ENCODE data around the gene SF3B5.
"Not testable (repeated sequence)": the region's sequence is repeated elsewhere in the genome, so short reads cannot be mapped to it uniquely, and the experiment has no call there.

Gene SF3B5

DNA sequence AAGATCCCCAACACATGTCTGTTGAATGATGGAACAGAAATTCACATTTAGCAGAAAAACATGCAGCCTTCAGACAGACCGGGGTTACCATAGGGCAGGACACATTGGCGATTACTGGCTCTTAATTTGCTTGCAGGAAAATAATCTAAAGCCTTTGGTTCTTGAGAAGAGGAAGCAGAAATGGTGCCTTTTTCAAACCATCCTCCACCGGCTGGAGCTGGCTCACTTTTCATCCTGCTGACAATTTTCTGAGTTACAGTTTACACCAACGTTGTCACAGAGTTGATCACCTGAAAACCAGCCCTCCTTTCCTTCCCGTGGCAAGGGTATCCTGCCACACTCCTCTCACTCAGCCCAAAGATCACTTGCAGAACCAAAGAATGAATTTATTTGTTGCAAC, 32.6 kb downstream of the SF3B5 start:
- DNase-seq = no peak

DNA sequence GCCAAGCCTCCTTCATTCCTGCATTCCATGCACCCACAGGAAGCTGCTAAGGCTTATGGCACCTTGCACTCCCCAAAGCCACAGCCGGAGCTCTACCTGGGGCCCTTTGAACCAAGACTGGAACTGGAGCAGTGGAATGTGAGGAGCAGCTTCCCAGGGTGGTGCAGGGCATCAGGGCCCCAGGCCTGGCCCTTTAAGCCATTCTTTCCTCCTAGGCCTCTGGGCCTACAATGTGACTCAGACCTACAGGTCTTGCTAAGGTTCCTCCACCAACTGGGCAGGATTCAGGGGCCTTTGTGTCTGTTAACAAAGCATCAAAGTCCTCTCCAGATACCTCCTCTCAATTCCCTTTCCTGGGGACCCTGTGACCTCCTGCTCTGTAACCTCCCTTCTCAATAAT, 36.2 kb downstream of the SF3B5 start:
- no peak for DNase-seq

DNA sequence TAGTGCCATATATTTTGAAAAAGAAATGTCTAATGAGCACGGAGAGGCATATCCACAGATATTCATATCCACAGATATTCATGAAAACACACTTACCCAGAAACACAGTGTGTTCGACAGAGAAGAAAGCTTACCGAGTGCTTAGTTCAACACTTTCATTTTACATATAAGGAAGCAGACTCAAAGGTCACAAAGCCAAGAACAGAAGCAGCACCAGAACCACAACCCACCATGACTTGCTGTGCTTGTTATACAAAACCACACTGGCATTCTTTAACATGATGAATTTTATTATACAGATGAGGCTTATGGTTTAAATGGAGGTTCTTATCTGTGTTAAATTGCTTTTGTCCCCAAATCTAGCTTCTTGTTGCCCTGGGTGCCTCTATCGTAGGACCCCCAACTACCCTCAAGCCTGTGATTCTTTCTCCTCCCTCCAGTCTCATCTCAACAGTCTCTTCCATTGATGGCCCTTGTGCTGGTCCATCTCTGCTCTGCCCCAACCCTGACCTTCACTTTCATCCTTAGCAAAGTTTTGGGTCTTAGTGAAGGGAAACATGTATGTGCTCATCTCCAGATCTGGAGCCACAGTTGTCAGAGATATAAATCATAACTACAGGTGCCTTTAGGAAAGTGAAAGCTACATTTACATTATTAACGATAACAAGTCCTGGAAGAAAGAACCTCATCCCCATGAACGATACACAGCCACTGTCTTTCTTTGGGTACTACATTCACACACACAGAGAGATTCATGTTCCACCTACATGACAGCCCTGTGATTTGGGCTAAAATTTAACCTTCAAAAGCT, 40.0 kb downstream of the SF3B5 start:
- DNase-seq = peak; percentile 62

DNA sequence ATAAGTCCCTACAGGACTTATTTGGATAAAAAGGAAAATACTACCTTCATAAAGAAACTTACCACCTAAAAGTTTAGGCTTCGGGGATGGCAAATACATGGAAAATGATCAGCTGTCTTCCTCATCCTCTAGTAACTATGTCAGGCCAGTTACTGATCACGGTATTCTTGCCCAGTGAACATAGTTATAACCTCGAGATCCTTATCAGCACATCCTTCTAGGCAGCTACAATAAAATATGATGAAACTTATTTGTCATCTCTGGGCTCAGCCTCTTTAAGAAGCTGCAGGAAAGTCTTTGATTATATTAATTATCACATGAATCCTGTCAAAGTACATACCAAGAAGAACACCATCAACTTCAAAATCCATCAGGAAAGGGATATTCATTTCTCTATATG, 41.8 kb downstream of the SF3B5 start:
- DNase-seq = no peak

DNA sequence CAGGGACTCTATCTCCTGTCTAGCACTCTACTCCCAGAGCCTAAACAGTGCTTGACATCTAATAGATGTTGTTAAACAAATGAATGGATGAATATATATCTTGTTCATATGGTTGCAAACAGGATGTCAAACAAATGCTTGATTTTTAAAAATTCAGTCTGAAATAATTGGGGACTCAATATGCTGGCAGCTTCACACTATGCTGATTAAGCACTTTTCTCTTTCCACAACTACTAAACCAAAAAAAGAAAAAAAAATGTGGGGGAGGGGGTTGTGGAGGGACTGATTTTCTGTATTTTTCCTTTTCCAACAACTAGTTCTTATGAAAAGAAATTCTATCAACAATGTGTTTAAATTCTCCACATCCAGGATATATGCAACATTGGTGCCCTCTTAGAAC, 42.9 kb downstream of the SF3B5 start:
- DNase-seq = no peak

DNA sequence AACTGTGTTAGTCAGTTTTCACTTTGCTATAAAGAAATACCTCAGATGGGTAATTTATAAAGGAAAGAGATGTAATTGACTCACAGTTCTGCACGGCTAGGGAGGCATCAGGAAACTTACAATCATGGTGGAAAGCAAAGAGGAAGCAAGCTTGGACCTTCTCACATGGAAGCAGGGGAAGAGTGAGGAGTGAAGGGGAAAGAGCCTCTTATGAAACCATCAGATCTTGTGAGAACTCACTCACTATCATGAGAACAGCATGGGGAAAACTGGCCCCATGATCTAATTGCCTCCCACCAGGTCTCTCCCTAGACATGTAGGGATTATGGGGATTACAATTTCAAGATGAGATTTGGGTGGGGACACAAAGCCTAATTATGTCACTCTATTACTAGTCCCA, 46.0 kb downstream of the SF3B5 start:
- peak; percentile 54 for DNase-seq

DNA sequence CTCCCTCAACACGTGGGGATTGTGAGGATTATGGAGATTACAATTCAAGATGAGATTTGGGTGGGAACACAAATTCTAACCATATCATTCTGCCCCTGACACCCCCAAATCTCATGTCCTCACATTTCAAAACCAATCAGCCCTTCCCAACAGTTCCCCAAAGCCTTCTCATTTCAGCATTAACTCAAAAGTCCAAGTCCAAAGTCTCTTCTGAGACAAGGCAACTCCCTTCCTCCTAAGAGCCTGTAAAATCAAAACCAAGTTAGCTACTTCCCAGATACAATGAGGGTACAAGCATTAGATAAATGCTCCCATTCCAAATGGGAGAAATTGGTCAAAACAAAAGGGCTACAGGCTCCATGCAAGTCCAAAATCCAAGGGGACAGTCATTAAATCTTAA, 47.7 kb downstream of the SF3B5 start:
- DNase-seq = no peak

DNA sequence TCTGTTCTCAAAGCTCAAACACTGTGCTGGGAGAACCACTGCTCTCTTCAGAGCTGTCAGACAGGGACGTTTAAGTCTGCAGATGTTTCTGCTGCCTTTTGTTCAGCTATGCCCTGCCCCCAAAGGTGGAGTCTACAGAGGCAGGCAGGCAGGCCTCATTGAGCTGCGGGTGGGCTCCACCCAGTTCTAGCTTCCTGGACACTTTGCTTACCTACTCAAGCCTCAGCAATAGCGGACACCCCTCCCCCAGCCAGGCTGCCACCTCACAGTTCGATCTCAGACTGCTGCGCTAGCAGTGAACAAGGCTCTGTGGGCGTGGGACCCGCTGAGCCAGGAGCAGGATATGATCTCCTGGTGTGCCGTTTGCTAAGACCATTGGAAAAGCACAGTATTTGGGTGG, 48.7 kb downstream of the SF3B5 start:
- not testable (repeated sequence) for DNase-seq

DNA sequence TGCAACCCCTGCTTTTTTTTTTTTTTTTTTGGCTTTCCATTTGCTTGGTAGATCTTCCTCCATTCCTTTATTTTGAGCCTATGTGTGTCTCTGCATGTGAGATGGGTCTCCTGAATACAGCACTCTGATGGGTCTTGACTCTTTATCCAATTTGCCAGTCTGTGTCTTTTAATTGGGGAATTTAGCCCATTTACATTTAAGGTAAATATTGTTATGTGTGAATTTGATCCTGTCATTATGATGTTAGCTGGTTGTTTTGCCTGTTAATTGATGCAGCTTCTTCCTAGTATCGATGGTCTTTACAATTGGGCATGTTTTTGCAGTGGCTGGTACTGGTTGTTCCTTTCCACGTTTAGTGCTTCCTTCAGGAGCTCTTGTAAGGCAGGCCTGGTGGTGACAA, 50.4 kb downstream of the SF3B5 start:
- not testable (repeated sequence) for DNase-seq

Measured in suppressor macrophage treated with lipopolysaccharide for 4 hours (primary cell).